ENCODE results near the gene EP400. TPM values are rescaled to one million over a fixed set of nuclear protein-coding genes. Genes with fewer than 3 reads are reported as not detected.
"Not testable (repeated sequence)": the region's sequence is repeated elsewhere in the genome, so short reads cannot be mapped to it uniquely, and the experiment has no call there.

EP400 gene
- total RNA-seq, 1 donor from 2014 or later = 35.9 TPM

DNA sequence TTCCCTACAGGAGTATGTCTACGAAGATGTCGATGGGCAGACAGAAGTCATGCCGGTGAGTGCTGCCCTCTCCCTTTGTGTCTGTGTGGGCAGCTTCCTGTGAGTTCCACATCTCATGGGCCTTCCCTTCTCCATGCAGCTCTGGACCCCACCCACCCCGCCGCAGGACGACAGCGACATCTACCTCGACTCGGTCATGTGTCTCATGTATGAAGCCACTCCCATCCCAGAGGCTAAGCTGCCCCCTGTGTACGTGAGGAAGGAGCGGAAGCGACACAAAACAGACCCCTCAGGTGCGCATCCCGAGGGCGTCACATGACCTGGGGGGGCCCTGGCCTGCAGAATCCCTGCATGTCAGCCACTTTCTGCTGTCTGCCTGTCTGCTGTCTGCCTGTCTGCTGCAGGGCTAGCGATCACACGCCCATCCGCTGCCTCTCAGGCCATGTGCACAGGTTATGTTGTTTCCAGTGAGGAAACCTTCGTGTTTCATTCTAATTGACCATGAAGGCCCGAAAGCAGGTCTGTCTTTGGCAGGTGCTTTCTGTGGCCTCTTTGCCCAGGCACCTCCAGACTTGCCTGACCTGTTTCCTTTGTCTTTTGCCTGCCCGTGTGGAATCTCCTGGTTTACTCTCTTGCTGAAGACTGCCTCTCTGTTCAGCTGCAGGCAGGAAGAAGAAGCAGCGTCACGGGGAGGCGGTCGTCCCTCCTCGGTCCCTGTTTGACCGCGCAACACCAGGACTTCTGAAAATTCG is 95.1 kb downstream of the EP400 start:
- peaks cover 12% of the 10 kb centered on the region for H3K4me1 Mint-ChIP-seq (ENCODE audit: low read depth)
- no peaks in the 10 kb centered on the region for H3K9me3 Mint-ChIP-seq (ENCODE audit: low read depth)
- peaks cover 27% of the 10 kb centered on the region for H3K36me3 Mint-ChIP-seq (ENCODE audit: low read depth)
- no peak overlapping the region for H3K27ac Mint-ChIP-seq (ENCODE audit: unreplicated experiment)
- TF ChIP-seq, protein P1, sequence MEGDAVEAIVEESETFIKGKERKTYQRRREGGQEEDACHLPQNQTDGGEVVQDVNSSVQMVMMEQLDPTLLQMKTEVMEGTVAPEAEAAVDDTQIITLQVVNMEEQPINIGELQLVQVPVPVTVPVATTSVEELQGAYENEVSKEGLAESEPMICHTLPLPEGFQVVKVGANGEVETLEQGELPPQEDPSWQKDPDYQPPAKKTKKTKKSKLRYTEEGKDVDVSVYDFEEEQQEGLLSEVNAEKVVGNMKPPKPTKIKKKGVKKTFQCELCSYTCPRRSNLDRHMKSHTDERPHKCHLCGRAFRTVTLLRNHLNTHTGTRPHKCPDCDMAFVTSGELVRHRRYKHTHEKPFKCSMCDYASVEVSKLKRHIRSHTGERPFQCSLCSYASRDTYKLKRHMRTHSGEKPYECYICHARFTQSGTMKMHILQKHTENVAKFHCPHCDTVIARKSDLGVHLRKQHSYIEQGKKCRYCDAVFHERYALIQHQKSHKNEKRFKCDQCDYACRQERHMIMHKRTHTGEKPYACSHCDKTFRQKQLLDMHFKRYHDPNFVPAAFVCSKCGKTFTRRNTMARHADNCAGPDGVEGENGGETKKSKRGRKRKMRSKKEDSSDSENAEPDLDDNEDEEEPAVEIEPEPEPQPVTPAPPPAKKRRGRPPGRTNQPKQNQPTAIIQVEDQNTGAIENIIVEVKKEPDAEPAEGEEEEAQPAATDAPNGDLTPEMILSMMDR (IDR thresholded peaks at IDR 0.05) = no peak
- H3K27me3 Mint-ChIP-seq (ENCODE audit: low read depth) = no peaks in the 10 kb centered on the region
- no peak for DNase-seq (ENCODE audit: low spot score)
- no peak overlapping the region for H3K4me3 Mint-ChIP-seq (ENCODE audit: unreplicated experiment)

DNA sequence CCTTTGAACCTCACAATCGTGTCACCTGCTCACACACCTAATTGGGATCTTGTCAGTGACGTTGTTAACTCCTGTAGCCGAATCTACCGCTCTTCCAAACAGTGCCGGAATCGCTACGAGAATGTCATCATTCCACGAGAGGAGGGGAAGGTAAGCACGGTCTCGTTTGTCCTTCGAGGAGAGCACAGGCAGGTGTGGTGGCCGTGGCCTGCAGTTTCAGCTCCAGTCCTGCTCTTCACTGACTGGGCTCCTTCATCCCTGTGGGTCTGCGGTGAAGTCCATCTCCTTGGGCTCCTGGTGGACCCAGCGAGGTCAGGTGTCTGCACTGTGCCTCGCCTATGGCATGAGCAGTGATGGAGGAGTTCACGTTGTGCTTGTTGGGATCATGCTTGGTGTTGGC is 96.0 kb downstream of the EP400 start:
- Mint-ChIP-seq H3K36me3 (ENCODE audit: low read depth) (peaks cover 31% of the 10 kb centered on the region), H3K4me3 (ENCODE audit: unreplicated experiment) (no peak overlapping the region), H3K27me3 (ENCODE audit: low read depth) (no peaks in the 10 kb centered on the region), H3K9me3 (ENCODE audit: low read depth) (no peaks in the 10 kb centered on the region), H3K4me1 (ENCODE audit: low read depth) (peaks cover 12% of the 10 kb centered on the region), H3K27ac (ENCODE audit: unreplicated experiment) (peak overlapping the region; percentile 84)
- no peak for DNase-seq (ENCODE audit: low spot score)
- TF ChIP-seq, protein P1 (IDR thresholded peaks at IDR 0.05) = no peak

DNA sequence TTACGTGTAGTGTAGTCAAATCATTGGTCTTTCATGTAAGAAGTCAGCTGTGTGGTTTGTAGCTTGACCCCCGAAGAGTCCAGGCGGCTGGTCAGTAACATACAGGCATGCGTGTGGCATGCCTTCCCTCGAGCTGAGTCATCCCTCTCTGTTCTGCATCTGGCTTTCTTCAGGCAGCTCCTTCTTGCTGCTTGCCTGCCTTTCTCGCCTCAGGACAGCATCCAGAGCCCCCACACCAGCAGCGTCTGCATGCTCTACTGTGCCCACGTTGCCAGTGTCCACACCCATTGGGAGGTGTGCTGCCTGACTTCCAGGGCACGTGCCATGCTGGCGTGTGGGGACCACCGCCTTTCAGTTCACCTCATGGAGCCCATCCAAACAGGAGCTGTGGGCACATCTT is 96.8 kb downstream of the EP400 start:
- TF ChIP-seq, protein P1 (IDR thresholded peaks at IDR 0.05) = no peak
- Mint-ChIP-seq H3K9me3 (ENCODE audit: low read depth) (no peaks in the 10 kb centered on the region), H3K4me1 (ENCODE audit: low read depth) (peaks cover 12% of the 10 kb centered on the region), H3K27ac (ENCODE audit: unreplicated experiment) (peak overlapping the region; percentile 84), H3K36me3 (ENCODE audit: low read depth) (peaks cover 35% of the 10 kb centered on the region), H3K4me3 (ENCODE audit: unreplicated experiment) (no peak overlapping the region), H3K27me3 (ENCODE audit: low read depth) (no peaks in the 10 kb centered on the region)
- DNase-seq (ENCODE audit: low spot score) = no peak

DNA sequence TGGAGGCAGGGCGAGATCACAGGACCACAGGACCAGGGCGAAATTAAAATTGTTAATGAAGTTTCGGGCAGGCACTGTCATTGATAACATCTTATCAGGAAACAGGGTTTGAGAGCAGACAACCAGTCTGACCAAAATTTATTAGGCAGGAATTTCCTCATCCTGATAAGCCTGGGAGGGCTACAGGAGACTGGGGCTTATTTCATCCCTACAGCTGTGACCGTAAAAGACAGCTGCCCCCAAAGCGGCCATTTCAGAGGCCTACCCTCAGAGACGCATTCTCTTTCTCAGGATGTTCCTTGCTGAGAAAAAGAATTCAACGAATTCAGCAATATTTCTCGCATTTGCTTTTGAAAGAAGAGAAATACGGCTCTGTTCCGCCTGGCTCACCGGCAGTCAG is 97.9 kb downstream of the EP400 start:
- Mint-ChIP-seq H3K4me1 (ENCODE audit: low read depth) (peaks cover 12% of the 10 kb centered on the region), H3K36me3 (ENCODE audit: low read depth) (peaks cover 38% of the 10 kb centered on the region)
- H3K9me3 Mint-ChIP-seq (ENCODE audit: low read depth); H3K27me3 Mint-ChIP-seq (ENCODE audit: low read depth); DNase-seq (ENCODE audit: low spot score); H3K27ac Mint-ChIP-seq (ENCODE audit: unreplicated experiment); H3K4me3 Mint-ChIP-seq (ENCODE audit: unreplicated experiment): not testable (repeated sequence)

DNA sequence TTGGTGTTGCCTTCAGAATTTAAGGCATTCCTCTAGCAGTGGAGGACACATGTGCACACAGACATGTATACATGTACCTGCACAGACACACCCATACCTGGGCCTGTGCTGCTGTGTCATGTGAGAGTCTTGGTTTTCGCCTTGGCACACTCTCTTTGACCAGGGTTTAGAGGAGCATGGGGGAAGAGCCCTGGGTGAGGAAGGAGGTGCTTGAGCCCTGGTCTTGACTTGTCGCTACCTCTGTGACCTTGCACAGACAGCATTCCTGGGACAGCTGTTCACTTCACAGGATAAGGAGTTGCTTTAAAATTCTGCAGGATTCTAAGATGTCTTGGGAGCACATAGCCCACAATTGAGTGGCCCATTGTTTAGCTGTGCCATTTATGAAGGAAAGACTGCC is 99.7 kb downstream of the EP400 start:
- no peaks in the 10 kb centered on the region for H3K9me3 Mint-ChIP-seq (ENCODE audit: low read depth)
- H3K4me3 Mint-ChIP-seq (ENCODE audit: unreplicated experiment) = no peak overlapping the region
- H3K36me3 Mint-ChIP-seq (ENCODE audit: low read depth) = peaks cover 42% of the 10 kb centered on the region
- TF ChIP-seq, protein P1 (IDR thresholded peaks at IDR 0.05) = no peak
- no peaks in the 10 kb centered on the region for H3K27me3 Mint-ChIP-seq (ENCODE audit: low read depth)
- peaks cover 12% of the 10 kb centered on the region for H3K4me1 Mint-ChIP-seq (ENCODE audit: low read depth)
- H3K27ac Mint-ChIP-seq (ENCODE audit: unreplicated experiment) = no peak overlapping the region
- DNase-seq (ENCODE audit: low spot score) = no peak

DNA sequence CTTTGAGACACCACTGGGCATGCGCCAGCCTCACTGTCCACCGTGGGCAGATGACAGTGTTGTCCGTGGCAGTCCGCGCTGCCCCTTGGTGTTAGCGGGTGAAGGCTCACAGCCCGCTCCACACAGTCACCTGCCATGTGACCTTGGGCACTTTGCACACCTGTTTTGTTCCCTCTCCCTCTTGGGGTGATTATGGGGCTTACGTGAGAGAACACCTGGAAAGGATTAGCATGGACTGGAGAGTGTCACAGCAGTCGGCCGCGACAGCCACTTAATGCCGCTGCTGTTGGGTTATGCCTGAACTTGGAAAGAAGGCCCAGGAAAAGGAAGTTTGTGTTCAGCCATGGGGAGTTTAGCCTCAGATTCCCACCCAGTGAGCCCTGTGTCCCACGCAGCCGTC is 100.1 kb downstream of the EP400 start:
- Mint-ChIP-seq H3K36me3 (ENCODE audit: low read depth) (peaks cover 42% of the 10 kb centered on the region), H3K27ac (ENCODE audit: unreplicated experiment) (no peak overlapping the region), H3K4me1 (ENCODE audit: low read depth) (peaks cover 12% of the 10 kb centered on the region), H3K9me3 (ENCODE audit: low read depth) (no peaks in the 10 kb centered on the region), H3K4me3 (ENCODE audit: unreplicated experiment) (no peak overlapping the region), H3K27me3 (ENCODE audit: low read depth) (no peaks in the 10 kb centered on the region)
- no peak for DNase-seq (ENCODE audit: low spot score)
- TF ChIP-seq, protein P1 (IDR thresholded peaks at IDR 0.05) = no peak

All from chondrocyte (in vitro differentiated cells).